H1 (cell line): ENCODE measurements around the gene RIMBP2.

ENCODE experiments used
- ASH2L ChIP-seq: fragments of 200-600, 300-600 bp; sonication (generic); IDR thresholded peaks from one replicate; pipeline ENCODE4 v1.7.1; 2017; ENCODE audit warnings: low read length
- CBX5 ChIP-seq: fragments of 300-800, 300-1000 bp; sonication (generic); IDR thresholded peaks from 2 replicates; pipeline ENCODE4 v1.7.1; 2016; ENCODE audit warnings: antibody characterized with exemption, low read length, low read depth
- CREB1 ChIP-seq: IDR thresholded peaks from 2 replicates; pipeline ENCODE4 v1.6.1; 2012; ENCODE audit warnings: inconsistent platforms
- EGR1 ChIP-seq: IDR thresholded peaks from 2 replicates; pipeline ENCODE4 v1.6.1; 2011; ENCODE audit warnings: low read depth, low read length, borderline replicate concordance
- EP300 ChIP-seq, 2 experiments: IDR thresholded peaks; 1 replicate in 1 of 2; 2 replicates in 1 of 2; pipeline ENCODE4 v1.6.1; 2011 to 2012; ENCODE audit warnings: low read depth in 2 of 2, low read length in 2 of 2, mild to moderate bottlenecking in 2 of 2, borderline replicate concordance in 1 of 2, inconsistent platforms in 1 of 2, moderate library complexity in 1 of 2
- JUN ChIP-seq: IDR thresholded peaks from 2 replicates; pipeline ENCODE4 v1.6.1; 2011; ENCODE audit warnings: low read depth, mild to moderate bottlenecking, improper control_type of control experiment, low read length
- NRF1 ChIP-seq: IDR thresholded peaks from 2 replicates; pipeline ENCODE4 v1.6.1; 2011; ENCODE audit warnings: mild to moderate bottlenecking, low read depth, low read length, improper control_type of control experiment
- POLR2A ChIP-seq, 2 experiments: IDR thresholded peaks; 1 replicate in 1 of 2; 2 replicates in 1 of 2; pipeline ENCODE4 v1.6.1; 2011; ENCODE audit warnings: low read depth in 2 of 2, low read length in 2 of 2, mild to moderate bottlenecking in 2 of 2; ENCODE audit errors: control extremely low read depth in 1 of 2
- POLR2AphosphoS5 ChIP-seq: IDR thresholded peaks from 2 replicates; pipeline ENCODE4 v1.6.1; 2011; ENCODE audit warnings: low read depth, low read length
- SP1 ChIP-seq: IDR thresholded peaks from 2 replicates; pipeline ENCODE4 v1.6.1; 2011; ENCODE audit warnings: low read depth, low read length
- YY1 ChIP-seq: IDR thresholded peaks from 2 replicates; pipeline ENCODE4 v1.6.1; 2011; ENCODE audit warnings: low read depth, mild to moderate bottlenecking, low read length
- TF ChIP-seq, protein P1 (sequence below), 3 experiments: IDR thresholded peaks; 1 replicate in 2 of 3; 2 replicates in 1 of 3; pipeline versions ENCODE4 v1.5.1 to v1.6.1; 2011; ENCODE audit warnings: low read length in 3 of 3, mild to moderate bottlenecking in 3 of 3, inconsistent platforms in 2 of 3, low read depth in 1 of 3, moderate library complexity in 1 of 3; ENCODE audit not compliant: insufficient read depth in 1 of 3; ENCODE audit errors: control extremely low read depth in 1 of 3
- TF ChIP-seq, protein P2 (sequence below): IDR thresholded peaks from 2 replicates; pipeline ENCODE4 v1.6.1; 2012; ENCODE audit warnings: inconsistent platforms
- TF ChIP-seq, protein P3 (sequence below): IDR thresholded peaks from 2 replicates; pipeline ENCODE4 v1.6.1; 2011; ENCODE audit warnings: low read length, improper control_type of control experiment

DNA sequence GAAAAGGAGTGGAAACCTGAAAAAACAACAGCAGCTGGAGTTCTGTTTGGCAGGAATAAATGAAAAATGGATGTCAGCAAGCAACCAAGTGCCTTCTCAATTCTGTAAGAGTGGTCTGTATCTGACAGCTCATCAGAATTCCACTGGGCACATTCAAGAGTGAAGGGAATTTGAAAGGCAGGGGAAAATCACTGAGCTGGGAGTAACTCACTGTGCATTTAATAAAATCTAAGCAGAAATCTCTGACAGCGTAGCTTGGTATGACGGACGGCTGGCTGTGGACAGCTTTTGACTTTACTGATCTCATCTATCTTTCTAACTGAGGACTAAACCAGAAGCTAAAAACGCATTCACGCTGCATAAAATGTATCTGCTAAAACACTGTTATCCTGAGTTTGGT, 153.4 kb downstream of the RIMBP2 start:
- TF ChIP-seq, protein P1, sequence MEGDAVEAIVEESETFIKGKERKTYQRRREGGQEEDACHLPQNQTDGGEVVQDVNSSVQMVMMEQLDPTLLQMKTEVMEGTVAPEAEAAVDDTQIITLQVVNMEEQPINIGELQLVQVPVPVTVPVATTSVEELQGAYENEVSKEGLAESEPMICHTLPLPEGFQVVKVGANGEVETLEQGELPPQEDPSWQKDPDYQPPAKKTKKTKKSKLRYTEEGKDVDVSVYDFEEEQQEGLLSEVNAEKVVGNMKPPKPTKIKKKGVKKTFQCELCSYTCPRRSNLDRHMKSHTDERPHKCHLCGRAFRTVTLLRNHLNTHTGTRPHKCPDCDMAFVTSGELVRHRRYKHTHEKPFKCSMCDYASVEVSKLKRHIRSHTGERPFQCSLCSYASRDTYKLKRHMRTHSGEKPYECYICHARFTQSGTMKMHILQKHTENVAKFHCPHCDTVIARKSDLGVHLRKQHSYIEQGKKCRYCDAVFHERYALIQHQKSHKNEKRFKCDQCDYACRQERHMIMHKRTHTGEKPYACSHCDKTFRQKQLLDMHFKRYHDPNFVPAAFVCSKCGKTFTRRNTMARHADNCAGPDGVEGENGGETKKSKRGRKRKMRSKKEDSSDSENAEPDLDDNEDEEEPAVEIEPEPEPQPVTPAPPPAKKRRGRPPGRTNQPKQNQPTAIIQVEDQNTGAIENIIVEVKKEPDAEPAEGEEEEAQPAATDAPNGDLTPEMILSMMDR (IDR thresholded peaks at IDR 0.05; ENCODE audit: control extremely low read depth in 1 of 3, insufficient read depth in 1 of 3, low read depth in 1 of 3, low read length in 3 of 3) = no peak
- TF ChIP-seq POLR2A (IDR thresholded peaks at IDR 0.05; ENCODE audit: control extremely low read depth in 1 of 2, low read depth in 2 of 2, low read length in 2 of 2) (no peak), CREB1 (no peak), POLR2AphosphoS5 (no peak), EP300 (IDR thresholded peaks at IDR 0.05; ENCODE audit: borderline replicate concordance in 1 of 2, low read depth in 2 of 2, low read length in 2 of 2) (no peak), YY1 (no peak), ASH2L (no peak), NRF1 (no peak), CBX5 (no peak), EGR1 (no peak), JUN (no peak), SP1 (no peak)
- TF ChIP-seq, protein P2, sequence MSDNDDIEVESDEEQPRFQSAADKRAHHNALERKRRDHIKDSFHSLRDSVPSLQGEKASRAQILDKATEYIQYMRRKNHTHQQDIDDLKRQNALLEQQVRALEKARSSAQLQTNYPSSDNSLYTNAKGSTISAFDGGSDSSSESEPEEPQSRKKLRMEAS = no peak
- TF ChIP-seq, protein P3, sequence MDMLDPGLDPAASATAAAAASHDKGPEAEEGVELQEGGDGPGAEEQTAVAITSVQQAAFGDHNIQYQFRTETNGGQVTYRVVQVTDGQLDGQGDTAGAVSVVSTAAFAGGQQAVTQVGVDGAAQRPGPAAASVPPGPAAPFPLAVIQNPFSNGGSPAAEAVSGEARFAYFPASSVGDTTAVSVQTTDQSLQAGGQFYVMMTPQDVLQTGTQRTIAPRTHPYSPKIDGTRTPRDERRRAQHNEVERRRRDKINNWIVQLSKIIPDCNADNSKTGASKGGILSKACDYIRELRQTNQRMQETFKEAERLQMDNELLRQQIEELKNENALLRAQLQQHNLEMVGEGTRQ = no peak
